Measurements from ENCODE around the gene TMEM132E.
"Not testable (repeated sequence)": the region's sequence is repeated elsewhere in the genome, so short reads cannot be mapped to it uniquely, and the experiment has no call there.

The TMEM132E gene

GRCh38 chr17:34579017-34579946, at the start of gene TMEM132E:
Gene TMEM132E (plus strand): TSS chr17:34579582. CDS start chr17:34581077, 1,495 bp downstream.
- DNase-seq (ENCODE audit: low spot score): peak; percentile 16

- DNase-seq (ENCODE audit: low spot score): no peak
Measured at GRCh38 chr17:34530918-34531317, 48.5 kb upstream of the TMEM132E start.

- DNase-seq (ENCODE audit: low spot score): peak; percentile 36
Measured at GRCh38 chr17:34532281-34533065, 46.9 kb upstream of the TMEM132E start.

GRCh38 chr17:34533806-34534527, 45.4 kb upstream of the TMEM132E start:
- peak; percentile 36 for DNase-seq (ENCODE audit: low spot score)

GRCh38 chr17:34537445-34537844, 41.9 kb upstream of the TMEM132E start:
- DNase-seq (ENCODE audit: low spot score): no peak

- not testable (repeated sequence) for DNase-seq (ENCODE audit: low spot score)
Measured at GRCh38 chr17:34538582-34538981, 40.8 kb upstream of the TMEM132E start.

- no peak for DNase-seq (ENCODE audit: low spot score)
Measured at GRCh38 chr17:34539881-34540280, 39.5 kb upstream of the TMEM132E start.

- DNase-seq (ENCODE audit: low spot score): peak; percentile 22
Measured at GRCh38 chr17:34542700-34543336, 36.6 kb upstream of the TMEM132E start.

GRCh38 chr17:34547453-34548063, 31.8 kb upstream of the TMEM132E start:
- DNase-seq (ENCODE audit: low spot score): no peak

- DNase-seq (ENCODE audit: low spot score): no peak
Measured at GRCh38 chr17:34549966-34550365, 29.4 kb upstream of the TMEM132E start.

- DNase-seq (ENCODE audit: low spot score): no peak
Measured at GRCh38 chr17:34553907-34554306, 25.5 kb upstream of the TMEM132E start.

- DNase-seq (ENCODE audit: low spot score): peak; percentile 28
Measured at GRCh38 chr17:34556384-34556783, 23.0 kb upstream of the TMEM132E start.

- DNase-seq (ENCODE audit: low spot score): no peak
Measured at GRCh38 chr17:34556931-34557330, 22.5 kb upstream of the TMEM132E start.

GRCh38 chr17:34561328-34561727, 18.1 kb upstream of the TMEM132E start:
- no peak for DNase-seq (ENCODE audit: low spot score)

GRCh38 chr17:34562387-34562786, 17.0 kb upstream of the TMEM132E start:
- DNase-seq (ENCODE audit: low spot score): no peak

GRCh38 chr17:34565713-34566112, 13.7 kb upstream of the TMEM132E start:
- no peak for DNase-seq (ENCODE audit: low spot score)

- no peak for DNase-seq (ENCODE audit: low spot score)
Measured at GRCh38 chr17:34566201-34566600, 13.2 kb upstream of the TMEM132E start.

GRCh38 chr17:34566873-34567272, 12.5 kb upstream of the TMEM132E start:
- DNase-seq (ENCODE audit: low spot score): no peak

- DNase-seq (ENCODE audit: low spot score): peak; percentile 20
Measured at GRCh38 chr17:34567691-34568465, 11.5 kb upstream of the TMEM132E start.

GRCh38 chr17:34568953-34569352, 10.4 kb upstream of the TMEM132E start:
- DNase-seq (ENCODE audit: low spot score): no peak

Data from kidney tubule cell (primary cell).